IMR-90 (cell line): Measurements from ENCODE around the gene GPR35. TPM values are rescaled to one million over a fixed set of nuclear protein-coding genes. Genes with fewer than 3 reads are reported as not detected.
A peak's percentile ranks its signal among the peaks of the same experiment; 100 is the strongest.

Source experiments
- ATAC-seq: fragments of 200-7000 bp; cut with Tn5 transposase; 2 replicates; pipeline ENCODE4 v1.9.1; 2020; ENCODE audit warnings: low read depth, mild to moderate bottlenecking, moderate library complexity
- BruUV-seq: library from RNA; stranded (reverse); fragments of 400-500 nt; replicated peaks from 2 replicates; lab custom pipeline; 2021; lab: Mats Ljungman, UMichigan
- CTCF ChIA-PET: fragments of 300-600 bp; formaldehyde crosslinking; extraction: SDS; loops from one replicate; lab custom pipeline; 2021; ENCODE audit warnings: antibody characterized with exemption; lab: Yijun Ruan, JAX
- POLR2A ChIA-PET: fragments of 300-600 bp; sonication (Branson Sonifier 250); formaldehyde crosslinking; loops from one replicate; lab custom pipeline; 2022; ENCODE audit warnings: antibody characterized with exemption; ENCODE audit not compliant: unreplicated experiment; lab: Charles Lee
- DNase-seq: peaks from one replicate; pipeline ENCODE4 v3.0.0; 2013
- H2AFZ ChIP-seq: replicated peaks from 2 replicates; pipeline ENCODE3; 2013; ENCODE audit warnings: low read length, mild to moderate bottlenecking; ENCODE audit not compliant: poor library complexity
- H2AK5ac ChIP-seq: 2 replicates; pipeline ENCODE4 v1.6.1; 2013; ENCODE audit warnings: low read depth, low read length, inconsistent platforms
- H2AK9ac ChIP-seq: replicated peaks from 2 replicates; pipeline ENCODE3; 2013; ENCODE audit warnings: mild to moderate bottlenecking, low read depth, low read length, moderate library complexity; ENCODE audit not compliant: poor library complexity
- H2BK120ac ChIP-seq: 2 replicates; pipeline ENCODE4 v1.6.1; 2013; ENCODE audit warnings: low read depth, low read length, inconsistent platforms
- H2BK15ac ChIP-seq: 3 replicates; pipeline ENCODE4 v1.6.1; 2013; ENCODE audit warnings: low read depth, low read length, inconsistent platforms
- H2BK20ac ChIP-seq: 2 replicates; pipeline ENCODE4 v1.6.1; 2013; ENCODE audit warnings: low read depth, mild to moderate bottlenecking, inconsistent platforms, low read length, moderate library complexity
- H2BK5ac ChIP-seq: 2 replicates; pipeline ENCODE4 v1.6.1; 2013; ENCODE audit warnings: mild to moderate bottlenecking, low read depth, low read length, inconsistent platforms; ENCODE audit not compliant: poor library complexity, severe bottlenecking
- H3K14ac ChIP-seq: replicated peaks from 2 replicates; pipeline ENCODE4 v1.6.1; 2013; ENCODE audit warnings: low read depth, low read length, inconsistent platforms
- H3K18ac ChIP-seq: 2 replicates; pipeline ENCODE4 v1.6.1; 2013; ENCODE audit warnings: low read depth, low read length, control low read depth
- H3K23ac ChIP-seq: 2 replicates; pipeline ENCODE4 v1.6.1; 2013; ENCODE audit warnings: low read depth, low read length, inconsistent platforms
- H3K27ac ChIP-seq: 2 replicates; pipeline ENCODE4 v1.5.1; 2013; ENCODE audit warnings: mild to moderate bottlenecking, control low read depth, low read length; ENCODE audit not compliant: insufficient read depth
- H3K27me3 ChIP-seq: 2 replicates; pipeline ENCODE4 v1.6.1; 2013; ENCODE audit warnings: low read length; ENCODE audit not compliant: control insufficient read depth, insufficient read depth
- H3K36me3 ChIP-seq: 2 replicates; pipeline ENCODE4 v1.6.1; 2013; ENCODE audit warnings: low read length, mixed read lengths; ENCODE audit not compliant: control insufficient read depth, insufficient read depth
- H3K4ac ChIP-seq: 2 replicates; pipeline ENCODE4 v1.6.1; 2013; ENCODE audit warnings: low read depth, low read length, inconsistent platforms
- H3K4me1 ChIP-seq: 2 replicates; pipeline ENCODE4 v1.6.1; 2013; ENCODE audit warnings: low read length, mixed read lengths; ENCODE audit not compliant: control insufficient read depth, insufficient read depth
- H3K4me2 ChIP-seq: 2 replicates; pipeline ENCODE4 v1.6.1; 2013; ENCODE audit warnings: low read depth, mild to moderate bottlenecking, control low read depth, low read length, moderate library complexity
- H3K4me3 ChIP-seq: 2 replicates; pipeline ENCODE4 v1.5.1; 2013; ENCODE audit warnings: low read depth, mild to moderate bottlenecking, control low read depth, low read length, moderate library complexity; ENCODE audit not compliant: insufficient read depth
- H3K56ac ChIP-seq: 2 replicates; pipeline ENCODE4 v1.6.1; 2013; ENCODE audit warnings: low read length, inconsistent platforms; ENCODE audit not compliant: insufficient read depth; ENCODE audit errors: extremely low read depth
- H3K79me1 ChIP-seq, 2 experiments: 2 replicates each; pipeline ENCODE4 v1.6.1; 2013; ENCODE audit warnings: low read length in 2 of 2, inconsistent platforms in 1 of 2, low read depth in 1 of 2
- H3K9ac ChIP-seq: 2 replicates; pipeline ENCODE4 v1.6.1; 2013; ENCODE audit warnings: low read depth, low read length, control low read depth
- H3K9me1 ChIP-seq: 2 replicates; pipeline ENCODE4 v1.6.1; 2013; ENCODE audit warnings: low read length, inconsistent platforms; ENCODE audit not compliant: insufficient read depth
- H3K9me3 ChIP-seq: 2 replicates; pipeline ENCODE4 v1.6.1; 2013; ENCODE audit warnings: low read length; ENCODE audit not compliant: control insufficient read depth, insufficient read depth
- H4K20me1 ChIP-seq: 2 replicates; pipeline ENCODE4 v1.6.1; 2013; ENCODE audit warnings: low read length, inconsistent platforms; ENCODE audit not compliant: insufficient read depth
- H4K5ac ChIP-seq: 2 replicates; pipeline ENCODE4 v1.6.1; 2013; ENCODE audit warnings: mild to moderate bottlenecking, low read depth, low read length, control low read depth
- H4K8ac ChIP-seq, 2 experiments: 2 replicates each; pipeline ENCODE4 v1.6.1; 2013; ENCODE audit warnings: low read depth in 2 of 2, low read length in 2 of 2, control low read depth in 1 of 2, inconsistent platforms in 1 of 2
- H4K91ac ChIP-seq: 2 replicates; pipeline ENCODE4 v1.6.1; 2013; ENCODE audit warnings: low read depth, low read length, inconsistent platforms; ENCODE audit not compliant: insufficient read depth
- CEBPB ChIP-seq: IDR thresholded peaks from 2 replicates; pipeline ENCODE4 v1.6.1; 2012; ENCODE audit warnings: low read depth, low read length, improper control_type of control experiment
- CHD1 ChIP-seq: IDR thresholded peaks from 2 replicates; pipeline ENCODE4 v1.6.1; 2012; ENCODE audit warnings: low read depth, low read length, improper control_type of control experiment
- MAZ ChIP-seq: IDR thresholded peaks from 2 replicates; pipeline ENCODE4 v1.6.1; 2012; ENCODE audit warnings: low read depth, mild to moderate bottlenecking, low read length, improper control_type of control experiment, moderate library complexity, borderline replicate concordance
- MXI1 ChIP-seq: IDR thresholded peaks from 2 replicates; pipeline ENCODE4 v1.6.1; 2012; ENCODE audit warnings: low read depth, mild to moderate bottlenecking, low read length, moderate library complexity, borderline replicate concordance
- NFE2L2 ChIP-seq: fragments of 150-350 bp; IDR thresholded peaks from 2 replicates; pipeline ENCODE4 v1.6.1; 2016; ENCODE audit warnings: low read depth, mild to moderate bottlenecking, low read length
- POLR2A ChIP-seq: IDR thresholded peaks from 2 replicates; pipeline ENCODE4 v1.6.1; 2012; ENCODE audit warnings: mild to moderate bottlenecking, low read depth, low read length
- RAD21 ChIP-seq: IDR thresholded peaks from 2 replicates; pipeline ENCODE4 v1.6.1; 2012; ENCODE audit warnings: low read length, improper control_type of control experiment
- RCOR1 ChIP-seq: IDR thresholded peaks from 2 replicates; pipeline ENCODE4 v1.6.1; 2012; ENCODE audit warnings: mild to moderate bottlenecking, low read length, improper control_type of control experiment; ENCODE audit not compliant: insufficient replicate concordance
- WGBS, 2 experiments: methylation state at CpG; one replicate each; pipeline versions ENCODE4 v1.1.5 to v1.1.7; 2013; ENCODE audit warnings: missing lambda C conversion rate in 2 of 2; ENCODE audit not compliant: insufficient read length in 1 of 2; ENCODE audit errors: extremely low coverage in 2 of 2; 5-methylcytosine and 5-hydroxymethylcytosine counted together
- dilution Hi-C: fragments of 300-500 bp; cut with HindIII; formaldehyde crosslinking; loops from one replicate; pipeline ENCODE4 v1.14.3; 2018; ENCODE audit warnings: low sequenced_read_pairs; ENCODE audit not compliant: unreplicated experiment
- in situ Hi-C: fragments of 300-500 bp; cut with MboI; formaldehyde crosslinking; loops from 3 replicates; pipeline ENCODE4 v1.14.3; 2019; ENCODE audit warnings: low sequenced_read_pairs, inconsistent platforms, mixed read lengths
- intact Hi-C: fragments of 100-400 bp; cut with micrococcal nuclease; formaldehyde crosslinking; loops from 2 replicates; pipeline ENCODE4 v1.10.0; 2022
- polyA plus RNA-seq, 3 experiments: library from polyadenylated mRNA; depleted of rRNA; stranded (reverse); fragments of >200 nt; gene quantifications; 2 replicates each; pipeline ENCODE4 v1.2.3, GENCODE V29; 2012; ENCODE audit warnings: low replicate concordance in 1 of 3
- total RNA-seq: library from RNA; depleted of rRNA; stranded (reverse); fragments of >200 nt; gene quantifications from 2 replicates; pipeline ENCODE4 v1.2.3, GENCODE V29; 2012
- TF ChIP-seq, protein P1 (sequence below): fragments of 150-350 bp; IDR thresholded peaks from 2 replicates; pipeline ENCODE4 v1.6.1; 2016; ENCODE audit warnings: low read depth, mild to moderate bottlenecking, low read length, moderate library complexity, borderline replicate concordance
- TF ChIP-seq, protein P2 (sequence below): conservative IDR thresholded peaks from 2 replicates; pipeline ENCODE4 v1.5.1; 2012; ENCODE audit warnings: mild to moderate bottlenecking, low read depth, low read length, improper control_type of control experiment
- TF ChIP-seq, protein P3 (sequence below): fragments of 150-350 bp; IDR thresholded peaks from 2 replicates; pipeline ENCODE4 v1.6.1; 2017; ENCODE audit warnings: mild to moderate bottlenecking, antibody characterized with exemption, low read length, low read depth

GPR35 gene
- total and polyA plus RNA-seq, 2 of the 4 experiments (the other 2 are of a cell fraction): 0.31 TPM; not detected in 1

DNA sequence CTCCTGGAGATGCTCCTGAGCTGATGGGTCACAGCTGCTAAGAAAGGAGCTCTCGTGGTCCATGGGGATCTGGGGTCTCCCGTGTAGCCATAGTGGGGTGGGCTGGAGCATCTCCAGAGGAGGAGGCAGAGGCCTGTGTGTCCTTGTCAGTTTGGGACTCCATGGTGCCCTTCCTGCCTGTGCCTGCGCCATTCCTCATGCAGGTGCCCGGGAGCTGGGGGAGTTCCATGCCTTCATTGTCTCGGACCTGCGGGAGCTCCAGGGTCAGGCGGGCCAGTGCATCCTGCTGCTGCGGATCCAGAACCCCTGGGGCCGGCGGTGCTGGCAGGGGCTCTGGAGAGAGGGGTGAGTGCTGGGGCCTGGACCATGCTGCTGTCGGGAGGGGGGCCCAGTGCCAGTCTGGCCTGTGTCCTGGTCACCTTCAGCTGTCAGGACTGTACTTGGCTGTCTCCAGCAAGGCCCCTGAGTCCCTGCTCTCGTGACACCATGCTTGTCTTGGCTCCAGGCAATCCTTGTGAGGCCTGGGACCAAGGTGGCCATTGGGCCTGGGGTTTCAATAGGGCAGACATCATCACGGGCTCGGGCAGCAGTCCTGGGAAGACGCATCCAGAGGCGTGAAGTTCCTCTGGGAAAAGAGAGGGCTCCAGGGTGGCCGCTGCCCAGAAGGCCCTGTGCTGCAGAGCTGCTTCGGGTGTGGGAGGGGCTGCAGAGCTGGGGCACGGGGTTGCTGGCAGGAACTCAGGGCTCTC is 31.4 kb upstream of the GPR35 start:
- no TSS peak for BruUV-seq
- Histone ChIP-seq H3K9ac (no peak overlapping the region), H2AK5ac (no peak overlapping the region), H2BK15ac (no peak overlapping the region), H3K23ac (no peak overlapping the region), H3K9me1 (no peaks in the 10 kb centered on the region), H2BK5ac (no peak overlapping the region), H2AK9ac (peak overlapping the region; percentile 28), H3K27me3 (no peaks in the 10 kb centered on the region), H2BK120ac (no peak overlapping the region), H3K79me1 (peaks cover 0 to 28% of the 10 kb centered on the region in 2 experiments; a peak in 3 of 4 replicates), H3K27ac (no peak overlapping the region), H3K4me3 (no peak overlapping the region), H4K5ac (no peak overlapping the region), H3K56ac (no peak overlapping the region), H4K8ac (no peak overlapping the region), H2BK20ac (no peak overlapping the region), H3K18ac (no peak overlapping the region), H3K14ac (no peak overlapping the region), H2AFZ (no peak overlapping the region), H4K91ac (no peak overlapping the region), H3K4ac (no peak overlapping the region), H3K36me3 (peaks cover 30% of the 10 kb centered on the region), H3K4me1 (no peaks in the 10 kb centered on the region), H3K9me3 (no peaks in the 10 kb centered on the region), H3K4me2 (no peak overlapping the region), H4K20me1 (no peaks in the 10 kb centered on the region; the same call in none of the 2 replicates)
- no peak for ATAC-seq
- DNase-seq: no peak
- dilution Hi-C loops: no loop called here
- intact Hi-C loops: no loop called here
- 89% methylated on average over 12 of the region's 19 CpGs; no CpG with 5 or more reads in 1 of the 2 experiments for WGBS, 2 experiments
- in situ Hi-C loops: no loop called here
- CTCF ChIA-PET: no interaction called here
- POLR2A ChIA-PET: interaction anchor here (0.9 kb wide), 1 partner anchor 7 kb away, joined by 4 read pairs; the partner anchor contains the start of gene CAPN10
- TF ChIP-seq RCOR1: no peak
- no peak for TF ChIP-seq RAD21
- no peak for TF ChIP-seq MAZ
- TF ChIP-seq, protein P1, sequence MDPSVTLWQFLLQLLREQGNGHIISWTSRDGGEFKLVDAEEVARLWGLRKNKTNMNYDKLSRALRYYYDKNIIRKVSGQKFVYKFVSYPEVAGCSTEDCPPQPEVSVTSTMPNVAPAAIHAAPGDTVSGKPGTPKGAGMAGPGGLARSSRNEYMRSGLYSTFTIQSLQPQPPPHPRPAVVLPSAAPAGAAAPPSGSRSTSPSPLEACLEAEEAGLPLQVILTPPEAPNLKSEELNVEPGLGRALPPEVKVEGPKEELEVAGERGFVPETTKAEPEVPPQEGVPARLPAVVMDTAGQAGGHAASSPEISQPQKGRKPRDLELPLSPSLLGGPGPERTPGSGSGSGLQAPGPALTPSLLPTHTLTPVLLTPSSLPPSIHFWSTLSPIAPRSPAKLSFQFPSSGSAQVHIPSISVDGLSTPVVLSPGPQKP: no peak
- TF ChIP-seq, protein P2, sequence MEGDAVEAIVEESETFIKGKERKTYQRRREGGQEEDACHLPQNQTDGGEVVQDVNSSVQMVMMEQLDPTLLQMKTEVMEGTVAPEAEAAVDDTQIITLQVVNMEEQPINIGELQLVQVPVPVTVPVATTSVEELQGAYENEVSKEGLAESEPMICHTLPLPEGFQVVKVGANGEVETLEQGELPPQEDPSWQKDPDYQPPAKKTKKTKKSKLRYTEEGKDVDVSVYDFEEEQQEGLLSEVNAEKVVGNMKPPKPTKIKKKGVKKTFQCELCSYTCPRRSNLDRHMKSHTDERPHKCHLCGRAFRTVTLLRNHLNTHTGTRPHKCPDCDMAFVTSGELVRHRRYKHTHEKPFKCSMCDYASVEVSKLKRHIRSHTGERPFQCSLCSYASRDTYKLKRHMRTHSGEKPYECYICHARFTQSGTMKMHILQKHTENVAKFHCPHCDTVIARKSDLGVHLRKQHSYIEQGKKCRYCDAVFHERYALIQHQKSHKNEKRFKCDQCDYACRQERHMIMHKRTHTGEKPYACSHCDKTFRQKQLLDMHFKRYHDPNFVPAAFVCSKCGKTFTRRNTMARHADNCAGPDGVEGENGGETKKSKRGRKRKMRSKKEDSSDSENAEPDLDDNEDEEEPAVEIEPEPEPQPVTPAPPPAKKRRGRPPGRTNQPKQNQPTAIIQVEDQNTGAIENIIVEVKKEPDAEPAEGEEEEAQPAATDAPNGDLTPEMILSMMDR: no peak
- TF ChIP-seq, protein P3, sequence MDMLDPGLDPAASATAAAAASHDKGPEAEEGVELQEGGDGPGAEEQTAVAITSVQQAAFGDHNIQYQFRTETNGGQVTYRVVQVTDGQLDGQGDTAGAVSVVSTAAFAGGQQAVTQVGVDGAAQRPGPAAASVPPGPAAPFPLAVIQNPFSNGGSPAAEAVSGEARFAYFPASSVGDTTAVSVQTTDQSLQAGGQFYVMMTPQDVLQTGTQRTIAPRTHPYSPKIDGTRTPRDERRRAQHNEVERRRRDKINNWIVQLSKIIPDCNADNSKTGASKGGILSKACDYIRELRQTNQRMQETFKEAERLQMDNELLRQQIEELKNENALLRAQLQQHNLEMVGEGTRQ: no peak
- TF ChIP-seq NFE2L2: no peak
- no peak for TF ChIP-seq POLR2A
- TF ChIP-seq CHD1: no peak
- no peak for TF ChIP-seq CEBPB
- no peak for TF ChIP-seq MXI1
